HG03039 (cell line): ENCODE data around the gene PIGQ.

ENCODE experiments used
- ATAC-seq: cut with Tn5 transposase; IDR thresholded peaks from one replicate; pipeline ENCODE4 v1.9.1; 2021; ENCODE audit warnings: mild to moderate bottlenecking, moderate library complexity; ENCODE audit not compliant: unreplicated experiment

PIGQ gene

GRCh38 chr16:554640-555365 is 15.0 kb upstream of the PIGQ start:
- ATAC-seq: no peak

GRCh38 chr16:555528-556473 is 14.0 kb upstream of the PIGQ start:
- no peak for ATAC-seq

- no peak for ATAC-seq
These were observed 13.1 kb upstream of the PIGQ start for GRCh38 chr16:556474-557173.

- no peak for ATAC-seq
These were observed 12.1 kb upstream of the PIGQ start for GRCh38 chr16:557463-558297.

GRCh38 chr16:558298-559020 is 11.3 kb upstream of the PIGQ start:
- no peak for ATAC-seq

GRCh38 chr16:559021-559380 is 10.8 kb upstream of the PIGQ start:
- no peak for ATAC-seq

GRCh38 chr16:559411-560203 is 10.2 kb upstream of the PIGQ start:
- ATAC-seq: no peak

- ATAC-seq: no peak
These were observed 9.5 kb upstream of the PIGQ start, which contains the start of gene PRR35 for GRCh38 chr16:560204-560700. Gene PRR35, plus strand, starts transcription at chr16:560394. Its CDS starts 2,901 bp downstream, at chr16:563295.

GRCh38 chr16:560701-561412 is 8.9 kb upstream of the PIGQ start:
- ATAC-seq: no peak

- ATAC-seq: no peak
These were observed 8.4 kb upstream of the PIGQ start for GRCh38 chr16:561413-561794.

- ATAC-seq: no peak
These were observed 7.5 kb upstream of the PIGQ start for GRCh38 chr16:561957-562938.

GRCh38 chr16:563072-563644 is 6.6 kb upstream of the PIGQ start:
- no peak for ATAC-seq

GRCh38 chr16:564690-565418 is 4.9 kb upstream of the PIGQ start:
- no peak for ATAC-seq

- no peak for ATAC-seq
These were observed 4.1 kb upstream of the PIGQ start for GRCh38 chr16:565419-566330.
